ENCODE measurements around the gene ARSG.
"Not testable (repeated sequence)": the region's sequence is repeated elsewhere in the genome, so short reads cannot be mapped to it uniquely, and the experiment has no call there.

DNA sequence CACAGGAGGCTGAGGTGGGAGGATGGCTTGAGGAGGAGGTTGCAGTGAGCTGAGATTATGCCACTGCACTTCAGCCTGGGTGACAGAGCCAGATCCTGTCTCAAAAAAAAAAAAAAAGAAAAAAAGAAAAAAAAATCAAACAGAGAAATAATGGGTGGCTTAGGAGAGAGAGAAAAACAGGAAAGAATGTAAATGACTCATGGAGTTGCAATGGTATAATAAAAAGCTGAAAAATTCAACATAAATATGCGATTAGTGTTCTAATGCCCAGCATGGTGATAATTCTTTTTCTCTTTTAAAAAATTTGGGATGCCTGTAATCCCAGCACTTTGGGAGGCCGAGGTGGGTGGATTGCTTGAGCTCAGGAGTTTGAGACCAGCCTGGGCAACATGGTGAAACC lies 63.0 kb downstream of the ARSG start:
- TF ChIP-seq, protein P1, sequence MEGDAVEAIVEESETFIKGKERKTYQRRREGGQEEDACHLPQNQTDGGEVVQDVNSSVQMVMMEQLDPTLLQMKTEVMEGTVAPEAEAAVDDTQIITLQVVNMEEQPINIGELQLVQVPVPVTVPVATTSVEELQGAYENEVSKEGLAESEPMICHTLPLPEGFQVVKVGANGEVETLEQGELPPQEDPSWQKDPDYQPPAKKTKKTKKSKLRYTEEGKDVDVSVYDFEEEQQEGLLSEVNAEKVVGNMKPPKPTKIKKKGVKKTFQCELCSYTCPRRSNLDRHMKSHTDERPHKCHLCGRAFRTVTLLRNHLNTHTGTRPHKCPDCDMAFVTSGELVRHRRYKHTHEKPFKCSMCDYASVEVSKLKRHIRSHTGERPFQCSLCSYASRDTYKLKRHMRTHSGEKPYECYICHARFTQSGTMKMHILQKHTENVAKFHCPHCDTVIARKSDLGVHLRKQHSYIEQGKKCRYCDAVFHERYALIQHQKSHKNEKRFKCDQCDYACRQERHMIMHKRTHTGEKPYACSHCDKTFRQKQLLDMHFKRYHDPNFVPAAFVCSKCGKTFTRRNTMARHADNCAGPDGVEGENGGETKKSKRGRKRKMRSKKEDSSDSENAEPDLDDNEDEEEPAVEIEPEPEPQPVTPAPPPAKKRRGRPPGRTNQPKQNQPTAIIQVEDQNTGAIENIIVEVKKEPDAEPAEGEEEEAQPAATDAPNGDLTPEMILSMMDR (conservative IDR thresholded peaks at IDR 0.05; ENCODE audit: low read length) = not testable (repeated sequence)
- not testable (repeated sequence) for TF ChIP-seq EZH2phosphoT487 (IDR thresholded peaks at IDR 0.05; ENCODE audit: borderline replicate concordance, low read depth, low read length)
